ENCODE measurements around the gene CLCA4.

DNA sequence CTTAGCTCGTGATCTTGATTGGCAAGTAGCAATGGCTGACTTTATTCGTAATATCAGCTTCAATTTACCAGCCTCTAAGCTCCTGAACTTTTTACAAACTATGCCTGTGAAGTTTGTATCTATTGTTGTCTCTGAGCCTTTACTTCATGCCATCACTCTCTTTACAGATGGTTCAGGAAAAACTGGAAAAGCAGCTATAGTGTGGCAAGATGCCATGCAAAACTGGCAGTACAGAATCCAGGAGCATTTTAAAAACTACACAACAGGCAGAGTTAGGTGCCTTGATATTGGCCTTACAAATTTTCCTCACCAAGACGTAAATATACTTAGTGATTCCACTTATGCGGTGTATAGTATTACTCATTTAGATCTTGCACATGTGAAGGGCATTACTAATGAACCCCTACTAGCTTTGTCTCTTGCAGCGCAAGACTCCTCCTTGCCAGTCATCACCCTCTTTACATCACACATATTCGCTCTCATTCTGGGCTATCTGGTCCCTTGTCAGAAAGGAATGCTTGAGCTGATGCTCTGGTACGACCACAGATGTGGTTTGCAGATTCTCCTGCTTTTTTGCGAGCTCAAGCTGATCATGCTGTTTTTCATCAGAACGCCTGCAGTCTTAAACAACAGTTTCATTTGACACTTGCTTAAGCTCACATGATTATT, 41.8 kb upstream of the CLCA4 start:
- TF ChIP-seq, protein P1, sequence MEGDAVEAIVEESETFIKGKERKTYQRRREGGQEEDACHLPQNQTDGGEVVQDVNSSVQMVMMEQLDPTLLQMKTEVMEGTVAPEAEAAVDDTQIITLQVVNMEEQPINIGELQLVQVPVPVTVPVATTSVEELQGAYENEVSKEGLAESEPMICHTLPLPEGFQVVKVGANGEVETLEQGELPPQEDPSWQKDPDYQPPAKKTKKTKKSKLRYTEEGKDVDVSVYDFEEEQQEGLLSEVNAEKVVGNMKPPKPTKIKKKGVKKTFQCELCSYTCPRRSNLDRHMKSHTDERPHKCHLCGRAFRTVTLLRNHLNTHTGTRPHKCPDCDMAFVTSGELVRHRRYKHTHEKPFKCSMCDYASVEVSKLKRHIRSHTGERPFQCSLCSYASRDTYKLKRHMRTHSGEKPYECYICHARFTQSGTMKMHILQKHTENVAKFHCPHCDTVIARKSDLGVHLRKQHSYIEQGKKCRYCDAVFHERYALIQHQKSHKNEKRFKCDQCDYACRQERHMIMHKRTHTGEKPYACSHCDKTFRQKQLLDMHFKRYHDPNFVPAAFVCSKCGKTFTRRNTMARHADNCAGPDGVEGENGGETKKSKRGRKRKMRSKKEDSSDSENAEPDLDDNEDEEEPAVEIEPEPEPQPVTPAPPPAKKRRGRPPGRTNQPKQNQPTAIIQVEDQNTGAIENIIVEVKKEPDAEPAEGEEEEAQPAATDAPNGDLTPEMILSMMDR (IDR thresholded peaks at IDR 0.05) = no peak
- TF ChIP-seq POLR2A (IDR thresholded peaks at IDR 0.05) (no peak), EP300 (IDR thresholded peaks at IDR 0.05) (no peak)

Data from ovary (tissue), 3 donors.